ENCODE data around the gene ASCC3.

DNA sequence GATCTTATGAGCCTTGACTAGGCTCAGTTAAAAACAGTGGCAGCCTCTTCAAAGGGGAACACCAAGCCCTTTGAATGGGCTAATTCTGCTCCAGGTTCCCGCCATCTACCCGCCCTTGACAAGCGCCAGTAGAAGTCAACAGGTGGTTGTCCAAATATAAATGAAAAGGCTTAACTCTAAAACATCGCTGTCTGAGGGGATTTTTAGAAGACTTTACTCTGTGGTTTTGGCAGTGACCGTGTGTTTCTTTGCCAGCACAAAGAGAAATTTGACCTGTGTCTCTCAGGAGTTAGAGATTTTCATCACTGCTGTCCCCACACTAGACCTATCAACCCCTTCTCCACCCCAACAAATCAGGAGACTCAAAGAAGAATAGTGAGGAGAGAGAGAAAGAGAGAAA, 396.7 kb downstream of the ASCC3 start:
- no peak for TF ChIP-seq POLR2A (IDR thresholded peaks at IDR 0.05; ENCODE audit: low read depth, low read length)
- TF ChIP-seq, protein P1, sequence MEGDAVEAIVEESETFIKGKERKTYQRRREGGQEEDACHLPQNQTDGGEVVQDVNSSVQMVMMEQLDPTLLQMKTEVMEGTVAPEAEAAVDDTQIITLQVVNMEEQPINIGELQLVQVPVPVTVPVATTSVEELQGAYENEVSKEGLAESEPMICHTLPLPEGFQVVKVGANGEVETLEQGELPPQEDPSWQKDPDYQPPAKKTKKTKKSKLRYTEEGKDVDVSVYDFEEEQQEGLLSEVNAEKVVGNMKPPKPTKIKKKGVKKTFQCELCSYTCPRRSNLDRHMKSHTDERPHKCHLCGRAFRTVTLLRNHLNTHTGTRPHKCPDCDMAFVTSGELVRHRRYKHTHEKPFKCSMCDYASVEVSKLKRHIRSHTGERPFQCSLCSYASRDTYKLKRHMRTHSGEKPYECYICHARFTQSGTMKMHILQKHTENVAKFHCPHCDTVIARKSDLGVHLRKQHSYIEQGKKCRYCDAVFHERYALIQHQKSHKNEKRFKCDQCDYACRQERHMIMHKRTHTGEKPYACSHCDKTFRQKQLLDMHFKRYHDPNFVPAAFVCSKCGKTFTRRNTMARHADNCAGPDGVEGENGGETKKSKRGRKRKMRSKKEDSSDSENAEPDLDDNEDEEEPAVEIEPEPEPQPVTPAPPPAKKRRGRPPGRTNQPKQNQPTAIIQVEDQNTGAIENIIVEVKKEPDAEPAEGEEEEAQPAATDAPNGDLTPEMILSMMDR (conservative IDR thresholded peaks at IDR 0.05; ENCODE audit: low read depth, low read length): no peak
- TF ChIP-seq RCOR1 (IDR thresholded peaks at IDR 0.05; ENCODE audit: insufficient replicate concordance, low read length): no peak
- TF ChIP-seq RFX5 (IDR thresholded peaks at IDR 0.05; ENCODE audit: low read depth, low read length): no peak
- no peak for TF ChIP-seq MXI1 (IDR thresholded peaks at IDR 0.05; ENCODE audit: borderline replicate concordance, low read depth, low read length)
- TF ChIP-seq NFE2L2 (IDR thresholded peaks at IDR 0.05; ENCODE audit: low read depth, low read length): no peak
- no peak for TF ChIP-seq BHLHE40 (IDR thresholded peaks at IDR 0.05; ENCODE audit: low read depth, low read length)
- no peak for TF ChIP-seq SMC3 (IDR thresholded peaks at IDR 0.05; ENCODE audit: low read depth, low read length)
- TF ChIP-seq, protein P2, sequence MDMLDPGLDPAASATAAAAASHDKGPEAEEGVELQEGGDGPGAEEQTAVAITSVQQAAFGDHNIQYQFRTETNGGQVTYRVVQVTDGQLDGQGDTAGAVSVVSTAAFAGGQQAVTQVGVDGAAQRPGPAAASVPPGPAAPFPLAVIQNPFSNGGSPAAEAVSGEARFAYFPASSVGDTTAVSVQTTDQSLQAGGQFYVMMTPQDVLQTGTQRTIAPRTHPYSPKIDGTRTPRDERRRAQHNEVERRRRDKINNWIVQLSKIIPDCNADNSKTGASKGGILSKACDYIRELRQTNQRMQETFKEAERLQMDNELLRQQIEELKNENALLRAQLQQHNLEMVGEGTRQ (IDR thresholded peaks at IDR 0.05; ENCODE audit: low read depth, low read length): no peak
- TF ChIP-seq MAFK (IDR thresholded peaks at IDR 0.05; ENCODE audit: low read depth, low read length): no peak
- TF ChIP-seq CEBPB (IDR thresholded peaks at IDR 0.05; ENCODE audit: low read depth, low read length): no peak
